Effector memory CD4-positive, alpha-beta T cell (primary cell): ENCODE data around the gene RBCK1.

Experiments
- DNase-seq, 3 donors: peaks; one replicate each; pipeline ENCODE4 v3.0.0-alpha.2; 2020
- H3K27ac ChIP-seq: 2 replicates; pipeline ENCODE4 v1.7.0; 2013; ENCODE audit warnings: mild to moderate bottlenecking, low read length, moderate library complexity; ENCODE audit not compliant: insufficient read depth, poor library complexity, severe bottlenecking
- H3K27me3 ChIP-seq: replicated peaks from 2 replicates; pipeline ENCODE4 v1.7.0; 2013; ENCODE audit warnings: mild to moderate bottlenecking, low read length; ENCODE audit not compliant: insufficient read depth, control insufficient read depth, poor library complexity, severe bottlenecking
- H3K36me3 ChIP-seq: 2 replicates; pipeline ENCODE4 v1.7.0; 2013; ENCODE audit warnings: mild to moderate bottlenecking, low read length, moderate library complexity; ENCODE audit not compliant: control insufficient read depth, insufficient read depth
- H3K4me1 ChIP-seq: 2 replicates; pipeline ENCODE4 v1.7.0; 2013; ENCODE audit warnings: low read length, mild to moderate bottlenecking; ENCODE audit not compliant: control insufficient read depth, insufficient read depth, poor library complexity, severe bottlenecking
- H3K4me3 ChIP-seq: 2 replicates; pipeline ENCODE4 v1.7.0; 2013; ENCODE audit warnings: low read length, low read depth, mild to moderate bottlenecking; ENCODE audit not compliant: insufficient read depth, poor library complexity, severe bottlenecking
- H3K9me3 ChIP-seq: 2 replicates; pipeline ENCODE4 v1.7.0; 2013; ENCODE audit warnings: mild to moderate bottlenecking, low read length, moderate library complexity; ENCODE audit not compliant: control insufficient read depth

The RBCK1 gene

DNA sequence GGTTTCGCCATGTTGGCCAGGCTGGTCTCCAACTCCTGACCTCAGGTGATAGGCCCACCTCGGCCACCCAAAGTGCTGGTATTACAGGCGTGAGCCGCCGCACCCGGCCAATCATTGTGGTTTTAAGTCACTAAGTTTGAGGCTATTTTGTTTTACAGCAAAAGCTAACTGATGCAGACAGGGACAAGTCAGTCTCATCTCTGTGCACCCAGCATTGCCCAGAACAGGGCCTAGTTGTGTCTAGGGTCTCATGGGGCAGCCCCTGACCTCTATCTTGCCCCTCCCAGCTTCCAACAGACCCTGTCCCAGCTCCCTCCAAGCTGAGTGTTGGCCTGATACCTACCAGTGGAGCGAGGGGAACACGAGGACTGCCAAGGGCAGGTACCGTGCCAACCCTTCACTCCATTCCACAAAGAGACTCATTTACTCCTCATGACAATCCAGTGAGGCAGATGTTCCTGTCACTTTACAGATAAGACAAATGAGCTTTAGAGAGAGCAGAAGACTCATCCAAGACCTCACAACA lies 8.9 kb upstream of the RBCK1 start:
- no peak overlapping the region for H3K27ac ChIP-seq
- no peaks in the 10 kb centered on the region for H3K9me3 ChIP-seq
- no peak for DNase-seq
- no peaks in the 10 kb centered on the region for H3K27me3 ChIP-seq
- no peak overlapping the region for H3K4me3 ChIP-seq
- peaks cover 36% of the 10 kb centered on the region for H3K36me3 ChIP-seq
- H3K4me1 ChIP-seq = peaks cover 3% of the 10 kb centered on the region

- no peak for DNase-seq
- Histone ChIP-seq H3K4me3 (no peak overlapping the region), H3K9me3 (no peaks in the 10 kb centered on the region), H3K27ac (no peak overlapping the region), H3K4me1 (peaks cover 3% of the 10 kb centered on the region), H3K36me3 (peaks cover 27% of the 10 kb centered on the region), H3K27me3 (no peaks in the 10 kb centered on the region)
These were observed 8.0 kb upstream of the RBCK1 start for GRCh38 chr20:400128-400453.

GRCh38 chr20:400454-401275 lies 7.4 kb upstream of the RBCK1 start:
- DNase-seq = no peak
- Histone ChIP-seq H3K4me1 (peaks cover 3% of the 10 kb centered on the region), H3K9me3 (no peaks in the 10 kb centered on the region), H3K36me3 (peaks cover 22% of the 10 kb centered on the region), H3K27ac (no peak overlapping the region), H3K27me3 (no peaks in the 10 kb centered on the region), H3K4me3 (no peak overlapping the region)

DNA sequence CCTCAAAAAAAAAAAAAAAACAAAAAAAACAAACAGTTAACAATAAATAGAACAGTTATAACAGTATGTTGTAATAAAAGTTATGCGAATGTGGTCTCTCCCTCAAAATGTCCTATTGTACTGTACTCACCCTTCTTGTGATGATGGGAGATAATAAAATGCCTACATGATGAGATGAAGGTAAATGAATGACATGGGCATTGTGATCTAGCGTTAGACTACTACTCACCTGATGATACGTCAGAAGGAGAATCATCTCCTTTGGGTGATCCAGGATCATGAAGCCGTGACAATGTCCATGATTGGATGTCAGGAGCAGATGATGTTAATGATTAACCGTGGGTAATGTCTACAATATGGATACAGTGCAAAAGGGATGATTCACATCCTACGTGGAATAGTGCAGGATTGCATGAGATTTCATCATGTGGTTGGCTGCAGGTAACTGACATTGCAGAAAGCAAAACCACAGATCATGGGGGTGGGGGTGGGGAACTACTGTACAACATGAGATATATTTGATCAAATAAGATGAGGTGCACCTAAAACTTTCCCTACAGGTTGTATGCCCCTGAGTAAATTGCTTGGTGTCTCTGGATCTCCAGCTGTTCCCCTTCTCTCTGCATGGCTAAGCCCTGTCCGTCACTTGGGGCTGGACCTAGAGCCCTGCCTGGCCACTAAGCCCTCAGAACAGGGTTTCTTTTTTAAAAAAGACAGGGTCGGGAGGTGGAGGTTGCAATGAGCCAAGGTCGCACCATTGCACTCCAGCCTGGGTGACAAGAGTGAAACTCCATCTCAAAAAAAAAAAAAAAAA lies 6.2 kb upstream of the RBCK1 start:
- Histone ChIP-seq H3K9me3 (no peaks in the 10 kb centered on the region), H3K4me1 (peaks cover 3% of the 10 kb centered on the region), H3K27ac (no peak overlapping the region), H3K27me3 (no peaks in the 10 kb centered on the region), H3K36me3 (peaks cover 10% of the 10 kb centered on the region), H3K4me3 (no peak overlapping the region)
- DNase-seq = no peak

DNA sequence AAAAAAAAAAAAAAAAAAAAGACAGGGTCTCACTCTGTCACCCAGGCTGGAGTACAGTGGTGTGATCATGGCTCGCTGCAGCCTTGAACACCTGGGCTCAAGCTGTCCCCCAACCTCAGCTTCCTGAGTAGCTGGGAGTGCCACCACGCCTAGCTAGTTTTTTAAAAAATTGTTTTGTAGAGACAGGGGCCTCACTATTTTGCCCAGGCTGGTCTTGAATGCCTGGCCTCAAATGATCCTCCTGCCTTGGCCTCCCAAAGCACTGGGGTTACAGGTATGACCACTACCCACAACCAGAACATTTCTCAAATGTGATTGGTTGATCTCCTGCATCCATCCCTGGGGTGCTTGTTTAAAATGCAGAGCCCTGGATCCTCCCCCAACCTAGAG lies 5.6 kb upstream of the RBCK1 start:
- no peak overlapping the region for H3K27ac ChIP-seq
- H3K9me3 ChIP-seq = no peaks in the 10 kb centered on the region
- no peak overlapping the region for H3K4me3 ChIP-seq
- DNase-seq = no peak
- peaks cover 4% of the 10 kb centered on the region for H3K36me3 ChIP-seq
- H3K4me1 ChIP-seq = peaks cover 3% of the 10 kb centered on the region
- H3K27me3 ChIP-seq = no peaks in the 10 kb centered on the region

DNA sequence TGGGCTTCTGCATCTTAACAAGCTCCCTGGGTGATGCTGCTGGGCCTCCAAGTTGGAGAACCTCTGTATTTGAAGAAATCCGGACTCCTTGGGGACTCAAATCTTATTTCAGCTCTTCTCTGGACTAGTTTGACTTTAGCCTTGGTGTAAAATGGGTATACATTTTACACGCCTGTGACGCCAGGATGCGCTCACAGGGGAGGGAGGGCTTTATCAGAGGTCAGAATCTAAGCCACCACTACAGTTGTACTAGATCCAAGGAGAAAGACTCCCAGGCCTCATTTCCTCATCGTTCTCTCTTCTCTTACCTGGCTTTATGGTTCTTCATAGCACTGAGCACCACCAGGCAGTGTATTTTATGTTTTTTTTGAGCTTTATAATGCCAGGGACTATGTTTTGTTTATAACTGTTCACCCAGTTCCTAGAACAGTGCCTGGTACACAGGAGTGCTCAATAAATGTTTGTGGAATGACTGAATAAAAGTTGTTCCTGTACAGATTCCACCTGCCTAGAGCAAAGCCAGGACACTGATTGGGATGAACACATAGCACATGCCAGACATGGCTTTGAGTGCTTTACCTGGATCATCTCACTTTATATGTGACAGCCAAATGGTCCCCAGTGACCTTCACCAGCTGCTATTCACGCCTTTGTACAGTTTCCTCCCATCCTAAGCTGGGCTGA lies 5.1 kb upstream of the RBCK1 start:
- Histone ChIP-seq H3K4me1 (peaks cover 3% of the 10 kb centered on the region), H3K27me3 (no peaks in the 10 kb centered on the region), H3K36me3 (no peaks in the 10 kb centered on the region), H3K4me3 (no peak overlapping the region), H3K9me3 (no peaks in the 10 kb centered on the region), H3K27ac (no peak overlapping the region)
- no peak for DNase-seq

DNA sequence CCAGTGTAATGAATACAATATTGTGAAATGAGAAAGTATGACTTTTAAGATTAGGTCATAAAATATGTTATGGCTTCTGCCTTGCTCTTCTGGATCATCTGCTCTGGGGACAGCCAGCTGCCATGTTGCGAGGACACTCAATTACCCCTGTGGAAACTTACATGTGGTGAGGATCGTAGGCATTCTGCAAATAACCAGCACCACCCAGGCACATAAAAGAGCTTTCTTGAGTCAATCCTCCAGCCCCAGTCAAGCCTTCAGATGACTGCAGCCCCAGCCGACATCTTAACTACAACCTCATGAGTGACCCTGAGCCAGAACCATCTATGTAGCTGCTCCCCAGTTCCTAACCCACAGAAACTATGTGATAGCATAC lies 4.5 kb upstream of the RBCK1 start:
- no peak overlapping the region for H3K27ac ChIP-seq
- peaks cover 3% of the 10 kb centered on the region for H3K4me1 ChIP-seq
- DNase-seq = no peak
- H3K9me3 ChIP-seq = no peaks in the 10 kb centered on the region
- no peak overlapping the region for H3K4me3 ChIP-seq
- H3K36me3 ChIP-seq = no peaks in the 10 kb centered on the region
- no peaks in the 10 kb centered on the region for H3K27me3 ChIP-seq

GRCh38 chr20:404088-404487 lies 4.0 kb upstream of the RBCK1 start:
- peaks cover 8% of the 10 kb centered on the region for H3K4me1 ChIP-seq
- no peaks in the 10 kb centered on the region for H3K36me3 ChIP-seq
- H3K9me3 ChIP-seq = no peaks in the 10 kb centered on the region
- no peak overlapping the region for H3K4me3 ChIP-seq
- H3K27me3 ChIP-seq = no peaks in the 10 kb centered on the region
- H3K27ac ChIP-seq = no peak overlapping the region
- no peak for DNase-seq

- Histone ChIP-seq H3K9me3 (no peaks in the 10 kb centered on the region), H3K4me3 (no peak overlapping the region), H3K4me1 (peaks cover 16% of the 10 kb centered on the region), H3K27me3 (no peaks in the 10 kb centered on the region), H3K36me3 (no peaks in the 10 kb centered on the region), H3K27ac (no peak overlapping the region)
- DNase-seq = no peak
These were observed 1.6 kb upstream of the RBCK1 start for GRCh38 chr20:406200-407132.
